A549 (cell line): ENCODE data around the gene ABCC1. TPM values are rescaled to one million over a fixed set of nuclear protein-coding genes. Genes with fewer than 3 reads are reported as not detected.

Experiments
- ATAC-seq, 2 experiments: fragments of 200-7000 bp in 1 of 2; fragments of >200 bp in 1 of 2; cut with Nextera tagmentation in 1 of 2; cut with Tn5 transposase in 1 of 2; 3 replicates each; pipeline versions ENCODE4 v1.8.0 to v1.9.1; 2018 to 2020; ENCODE audit warnings: mild to moderate bottlenecking in 1 of 2, moderate library complexity in 1 of 2
- CTCF ChIA-PET: fragments of 300-600 bp; sonication (Branson Sonifier 250); formaldehyde crosslinking; extraction: SDS; loops from one replicate; lab custom pipeline; 2021; ENCODE audit warnings: antibody characterized with exemption, inconsistent platforms; lab: Yijun Ruan, JAX
- POLR2A ChIA-PET: fragments of 350-600 bp; formaldehyde crosslinking; extraction: SDS; loops from one replicate; lab custom pipeline; 2021; ENCODE audit warnings: antibody characterized with exemption, inconsistent platforms; lab: Yijun Ruan, JAX
- DNase-seq, 2 experiments: peaks; one replicate each; pipeline versions ENCODE4 v3.0.0 to v3.0.0-alpha.2; 2011 to 2016; ENCODE audit warnings: low read depth in 1 of 2, low spot score in 1 of 2
- FAIRE-seq: peaks from 2 replicates; lab custom pipeline; 2011; peaks lifted over from hg19 to GRCh38; lab: Jason Lieb, UNC
- H3K27ac ChIP-seq, 2 experiments: fragments of >200 bp; sonication (Bioruptor Twin); formaldehyde crosslinking; 3 replicates each; pipeline ENCODE4 v1.5.1; 2016 to 2017
- H3K4me1 ChIP-seq: fragments of >200 bp; sonication (Bioruptor Twin); formaldehyde crosslinking; 3 replicates; pipeline ENCODE4 v1.6.1; 2016
- H3K4me2 ChIP-seq: fragments of >200 bp; sonication (Bioruptor Twin); formaldehyde crosslinking; 3 replicates; pipeline ENCODE4 v1.6.1; 2016
- H3K4me3 ChIP-seq: fragments of >200 bp; sonication (Bioruptor Twin); formaldehyde crosslinking; 3 replicates; pipeline ENCODE4 v1.5.1; 2016
- H3K9me3 ChIP-seq: fragments of >200 bp; sonication (Bioruptor Twin); formaldehyde crosslinking; 3 replicates; pipeline ENCODE4 v1.6.1; 2016
- EHMT2 ChIP-seq: fragments of 200-600 bp; sonication (generic); IDR thresholded peaks from 2 replicates; pipeline ENCODE4 v1.6.1; 2016; ENCODE audit warnings: antibody characterized with exemption, low read depth, mild to moderate bottlenecking, moderate library complexity
- EP300 ChIP-seq, 2 experiments: fragments of >200 bp; sonication (Bioruptor Twin); formaldehyde crosslinking; IDR thresholded peaks; 2 replicates in 1 of 2; 3 replicates in 1 of 2; pipeline ENCODE4 v1.6.1; 2016 to 2017
- FOSL2 ChIP-seq, 2 experiments: fragments of 450-650 bp in 1 of 2; fragments of >200 bp in 1 of 2; sonication (Bioruptor Twin) in 1 of 2; formaldehyde crosslinking; IDR thresholded peaks; 2 replicates each; pipeline versions ENCODE4 v1.5.0 to v1.6.1; 2016 to 2020; ENCODE audit warnings: mild to moderate bottlenecking in 1 of 2, moderate library complexity in 1 of 2
- HDAC2 ChIP-seq: fragments of 200-600 bp; sonication (generic); IDR thresholded peaks from 2 replicates; pipeline ENCODE4 v1.6.1; 2016
- JUN ChIP-seq, 2 experiments: fragments of >200 bp; sonication (Bioruptor Twin); formaldehyde crosslinking; IDR thresholded peaks; 2 replicates in 1 of 2; 3 replicates in 1 of 2; pipeline ENCODE4 v1.6.1; 2016 to 2017
- MAFK ChIP-seq: fragments of 450-650 bp; IDR thresholded peaks from 2 replicates; pipeline ENCODE4 v1.6.1; 2014; ENCODE audit not compliant: partially characterized antibody
- MAZ ChIP-seq: fragments of 150-350 bp; IDR thresholded peaks from 2 replicates; pipeline ENCODE4 v1.6.1; 2014; ENCODE audit warnings: antibody characterized with exemption, low read depth, low read length, borderline replicate concordance
- MYC ChIP-seq: IDR thresholded peaks from 2 replicates; pipeline ENCODE4 v1.6.1; 2012; ENCODE audit warnings: mild to moderate bottlenecking, inconsistent platforms, low read length, improper control_type of control experiment, borderline replicate concordance
- NFE2L2 ChIP-seq: fragments of 150-350 bp; conservative IDR thresholded peaks from 2 replicates; pipeline ENCODE4 v1.6.1; 2014; ENCODE audit warnings: low read length
- NPAS2 ChIP-seq: fragments of 250-450 bp; sonication (Bioruptor Pico); IDR thresholded peaks from 2 replicates; pipeline ENCODE4 v1.8.0; 2022; ENCODE audit warnings: mild to moderate bottlenecking, moderate library complexity, borderline replicate concordance
- POLR2A ChIP-seq: IDR thresholded peaks from 2 replicates; pipeline ENCODE4 v1.6.1; 2012; ENCODE audit warnings: mild to moderate bottlenecking, low read length
- POLR2AphosphoS2 ChIP-seq: conservative IDR thresholded peaks from 2 replicates; pipeline ENCODE4 v1.6.1; 2012; ENCODE audit warnings: low read length, improper control_type of control experiment, inconsistent platforms
- RAD21 ChIP-seq, 2 experiments: fragments of >200 bp in 1 of 2; sonication (Bioruptor Twin) in 1 of 2; formaldehyde crosslinking in 1 of 2; IDR thresholded peaks in 1 of 2; conservative IDR thresholded peaks in 1 of 2; 2 replicates in 1 of 2; 3 replicates in 1 of 2; pipeline ENCODE4 v1.6.1; 2012 to 2018; ENCODE audit warnings: inconsistent platforms in 1 of 2
- RARB ChIP-seq: fragments of 250-450 bp; sonication (Bioruptor Pico); IDR thresholded peaks from 2 replicates; pipeline ENCODE4 v1.8.0; 2021; ENCODE audit warnings: mild to moderate bottlenecking, moderate library complexity
- SMC3 ChIP-seq: fragments of >200 bp; sonication (Bioruptor Twin); formaldehyde crosslinking; IDR thresholded peaks from 3 replicates; pipeline ENCODE4 v1.6.1; 2018; ENCODE audit warnings: inconsistent platforms
- SREBF2 ChIP-seq: fragments of 450-650 bp; IDR thresholded peaks from 2 replicates; pipeline ENCODE4 v1.6.1; 2014; ENCODE audit warnings: mild to moderate bottlenecking, moderate library complexity
- TP53 ChIP-seq: fragments of 250-450 bp; sonication (Bioruptor Pico); IDR thresholded peaks from 2 replicates; pipeline ENCODE4 v1.5.0; 2021; ENCODE audit warnings: mild to moderate bottlenecking, moderate library complexity
- ZC3H11A ChIP-seq: fragments of 450-650 bp; IDR thresholded peaks from 2 replicates; pipeline ENCODE4 v1.6.1; 2014; ENCODE audit warnings: antibody characterized with exemption, mild to moderate bottlenecking
- ZNF302 ChIP-seq: fragments of 250-450 bp; sonication (Bioruptor Pico); IDR thresholded peaks from 2 replicates; pipeline ENCODE4 v1.9.0; 2021; ENCODE audit warnings: inconsistent platforms, mild to moderate bottlenecking, moderate library complexity
- WGBS: methylation state at CpG from one replicate; pipeline ENCODE4 v1.1.6; 2017; ENCODE audit errors: missing lambda C conversion rate; 5-methylcytosine and 5-hydroxymethylcytosine counted together
- polyA plus RNA-seq, 4 experiments: library from polyadenylated mRNA; depleted of rRNA in 3 of 4; stranded (reverse); fragments of >200 nt; fragmentation: RNase III in 1 of 4; extraction: RNeasy Plus Mini Kit Qiagen cat#74134 plus additional on column Dnase treatment in 1 of 4; gene quantifications; 2 replicates in 3 of 4; 3 replicates in 1 of 4; pipeline ENCODE4 v1.2.3, GENCODE V29; 2011 to 2017
- TF ChIP-seq, protein P1 (sequence below): fragments of 250-450 bp; sonication (Bioruptor Pico); IDR thresholded peaks from 2 replicates; pipeline ENCODE4 v1.5.0; 2020; ENCODE audit warnings: low read depth, mild to moderate bottlenecking, moderate library complexity
- TF ChIP-seq, protein P2 (sequence below): fragments of 450-650 bp; IDR thresholded peaks from 2 replicates; pipeline ENCODE4 v1.6.1; 2014; ENCODE audit warnings: antibody characterized with exemption
- TF ChIP-seq, protein P3 (sequence below): fragments of >200 bp; sonication (Bioruptor Twin); formaldehyde crosslinking; IDR thresholded peaks from 2 replicates; pipeline ENCODE4 v1.6.1; 2016

Gene ABCC1
- polyA plus RNA-seq, 2 of the 4 experiments (the other 2 are of a cell fraction), result 56.5 to 93.8 TPM

DNA sequence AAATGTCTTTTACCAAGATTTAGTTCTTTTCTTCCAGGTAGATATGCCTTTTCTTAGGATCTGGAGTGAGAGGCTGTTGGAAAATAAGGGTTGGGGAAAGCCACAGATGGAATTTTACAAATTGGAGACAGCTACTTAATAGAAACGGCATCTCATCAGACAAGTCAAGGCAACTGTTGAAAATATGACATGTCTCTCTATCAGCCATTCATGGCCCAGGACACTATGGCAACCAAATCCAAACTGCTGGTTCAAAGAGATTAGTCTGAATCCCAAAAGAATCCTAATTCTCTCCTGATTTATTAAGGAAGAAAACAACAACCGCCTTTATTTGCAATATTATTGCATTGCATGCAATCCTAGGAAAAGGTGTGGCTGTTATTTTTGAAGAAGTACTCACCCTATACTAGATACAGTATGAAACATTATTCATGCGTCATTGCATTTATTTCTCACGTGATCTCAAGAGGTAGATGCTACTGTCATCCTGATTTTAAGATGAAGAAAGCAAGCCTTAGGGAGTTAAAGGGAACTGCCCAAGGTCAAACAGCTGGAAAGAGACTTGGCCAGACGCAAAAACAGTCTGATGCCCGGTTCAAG lies 48.4 kb upstream of the ABCC1 start:
- FAIRE-seq (no peak), DNase-seq (no peak), ATAC-seq (no peak)
- Histone ChIP-seq H3K4me3 (no peak overlapping the region), H3K4me1 (peaks cover 50% of the 10 kb centered on the region), H3K27ac (peak overlapping the region; percentile 90 to 91), H3K9me3 (no peaks in the 10 kb centered on the region), H3K4me2 (peak overlapping the region; percentile 66)
- POLR2A ChIA-PET, result interaction anchor here (0.6 kb wide), 1 partner anchor 49 kb away, joined by 3 read pairs; no protein-coding TSS in a partner anchor
- WGBS, result 65% methylated on average over 6 of the region's 6 CpGs
- CTCF ChIA-PET, result interaction anchor here (1.1 to 2.8 kb wide), 4 partner anchors 19 to 26 kb away, joined by 3 to 12 read pairs (median 4); no protein-coding TSS in a partner anchor
- TF ChIP-seq ZC3H11A, result no peak
- no peak for TF ChIP-seq POLR2AphosphoS2
- TF ChIP-seq, protein P1, sequence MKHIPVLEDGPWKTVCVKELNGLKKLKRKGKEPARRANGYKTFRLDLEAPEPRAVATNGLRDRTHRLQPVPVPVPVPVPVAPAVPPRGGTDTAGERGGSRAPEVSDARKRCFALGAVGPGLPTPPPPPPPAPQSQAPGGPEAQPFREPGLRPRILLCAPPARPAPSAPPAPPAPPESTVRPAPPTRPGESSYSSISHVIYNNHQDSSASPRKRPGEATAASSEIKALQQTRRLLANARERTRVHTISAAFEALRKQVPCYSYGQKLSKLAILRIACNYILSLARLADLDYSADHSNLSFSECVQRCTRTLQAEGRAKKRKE, result no peak
- no peak for TF ChIP-seq SREBF2
- peak; percentile 8 for TF ChIP-seq MAFK
- no peak for TF ChIP-seq JUN (IDR thresholded peaks at IDR 0.05)
- TF ChIP-seq MYC, result no peak
- TF ChIP-seq FOSL2 (IDR thresholded peaks at IDR 0.05), result no peak
- TF ChIP-seq FOSL2 (CRISPR knock-in tag; IDR thresholded peaks at IDR 0.05), result 0 out of 2 replicates have a peak, but pooled peaks have one; percentile 20
- TF ChIP-seq, protein P2, sequence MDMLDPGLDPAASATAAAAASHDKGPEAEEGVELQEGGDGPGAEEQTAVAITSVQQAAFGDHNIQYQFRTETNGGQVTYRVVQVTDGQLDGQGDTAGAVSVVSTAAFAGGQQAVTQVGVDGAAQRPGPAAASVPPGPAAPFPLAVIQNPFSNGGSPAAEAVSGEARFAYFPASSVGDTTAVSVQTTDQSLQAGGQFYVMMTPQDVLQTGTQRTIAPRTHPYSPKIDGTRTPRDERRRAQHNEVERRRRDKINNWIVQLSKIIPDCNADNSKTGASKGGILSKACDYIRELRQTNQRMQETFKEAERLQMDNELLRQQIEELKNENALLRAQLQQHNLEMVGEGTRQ, result peak; percentile 32; the same call in 1 of the 2 replicates
- no peak for TF ChIP-seq TP53 (CRISPR knock-in tag)
- no peak for TF ChIP-seq RARB

DNA sequence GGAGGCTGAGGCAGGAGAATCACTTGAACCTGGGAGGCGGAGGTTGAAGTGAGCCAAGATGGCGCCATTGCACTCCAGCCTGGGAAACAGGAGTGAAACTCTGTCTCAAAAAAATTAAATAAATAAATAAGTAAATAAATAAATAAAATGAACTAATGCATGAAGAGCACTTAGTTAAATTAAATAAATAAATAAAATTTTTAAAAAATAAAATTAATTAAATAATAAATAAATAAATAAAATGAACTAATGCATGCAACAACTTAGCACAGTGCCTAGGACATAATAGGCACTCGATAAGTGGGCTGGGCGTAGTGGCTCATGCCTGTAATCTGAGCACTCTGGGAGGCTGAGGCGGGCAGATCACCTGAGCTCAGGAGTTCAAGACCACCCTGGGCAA lies 45.5 kb upstream of the ABCC1 start:
- Histone ChIP-seq H3K9me3 (no peaks in the 10 kb centered on the region), H3K27ac (0 out of 6 replicates have a peak overlapping the region, but pooled peaks of 1 of the 2 experiments have one; percentile 38), H3K4me2 (no peak overlapping the region), H3K4me1 (peaks cover 29% of the 10 kb centered on the region), H3K4me3 (no peak overlapping the region)
- POLR2A ChIA-PET, result no interaction called here
- FAIRE-seq, result no peak
- 92% methylated on average over 5 of the region's 5 CpGs for WGBS
- no peak for ATAC-seq
- TF ChIP-seq NPAS2 (CRISPR knock-in tag) (no peak), MAZ (no peak), ZC3H11A (peak; percentile 31; the same call in 1 of the 2 replicates), SMC3 (no peak), NFE2L2 (no peak), ZNF302 (no peak), HDAC2 (no peak)
- TF ChIP-seq, protein P3, sequence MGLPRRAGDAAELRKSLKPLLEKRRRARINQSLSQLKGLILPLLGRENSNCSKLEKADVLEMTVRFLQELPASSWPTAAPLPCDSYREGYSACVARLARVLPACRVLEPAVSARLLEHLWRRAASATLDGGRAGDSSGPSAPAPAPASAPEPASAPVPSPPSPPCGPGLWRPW, result no peak
- TF ChIP-seq, all 56 proteins: peak for 1
- DNase-seq, result no peak
- CTCF ChIA-PET, result interaction anchor here (1.1 to 1.8 kb wide), 2 partner anchors 11 to 29 kb away, joined by 3 to 6 read pairs; no protein-coding TSS in a partner anchor

DNA sequence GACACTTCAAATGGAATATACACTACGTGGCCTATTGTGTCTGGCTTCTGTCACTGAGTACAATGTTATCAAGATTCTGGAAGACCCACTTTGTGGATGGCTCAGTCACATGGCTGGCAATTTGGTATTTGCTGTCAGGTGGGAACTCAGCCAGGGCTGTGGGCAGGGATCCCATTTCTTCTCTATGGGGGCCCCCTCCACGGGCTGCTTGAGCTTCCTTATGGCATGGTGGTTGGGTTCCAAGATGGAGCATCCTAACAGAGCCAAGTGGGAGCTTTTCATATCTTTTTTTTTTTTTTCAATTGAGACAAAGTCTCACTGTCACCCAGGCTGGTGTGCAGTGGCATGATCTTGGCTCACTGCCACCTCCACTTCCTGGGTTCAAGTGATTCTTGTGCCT lies 43.0 kb upstream of the ABCC1 start:
- ATAC-seq, result no peak
- H3K4me1 ChIP-seq, result peaks cover 7% of the 10 kb centered on the region; the same call in 2 of the 3 replicates
- H3K4me2 ChIP-seq, result no peak overlapping the region
- TF ChIP-seq POLR2A, result no peak
- no peak for TF ChIP-seq EHMT2
- no peak for TF ChIP-seq EP300 (IDR thresholded peaks at IDR 0.05)
- TF ChIP-seq RARB, result no peak
- TF ChIP-seq RAD21 (conservative IDR thresholded peaks at IDR 0.05 in 1 of 2, IDR thresholded peaks at IDR 0.05 in 1 of 2), result no peak
- no peak for TF ChIP-seq NPAS2 (CRISPR knock-in tag)
- TF ChIP-seq, all 56 proteins: peak for 0
- FAIRE-seq (no peak), DNase-seq (no peak)
- CTCF ChIA-PET, result interaction anchor here (1.2 to 1.4 kb wide), 2 partner anchors 32 to 129 kb away, joined by 3 read pairs; no protein-coding TSS in a partner anchor
- Histone ChIP-seq H3K4me3 (no peak overlapping the region), H3K27ac (peak overlapping the region in 1 of 2 experiments; percentile 16; a peak in 1 of 6 replicates), H3K9me3 (no peaks in the 10 kb centered on the region)
- WGBS, result 62% methylated on average over 2 of the region's 2 CpGs
- POLR2A ChIA-PET, result no interaction called here
